Activated CD4-positive, alpha-beta T cell treated with anti-CD3 and anti-CD28 coated beads, Interleukin-2, amount 10 ng/mL, durations not matched to agents 7 days and 5 days (primary cell): ENCODE data around the gene TSSC4. TPM values are rescaled to one million over a fixed set of nuclear protein-coding genes. Genes with fewer than 3 reads are reported as not detected.

Source experiments
- CTCF ChIA-PET: fragments of 350-600 bp; sonication (Branson Sonifier 250); formaldehyde crosslinking; loops from one replicate; lab custom pipeline; 2021; ENCODE audit warnings: antibody characterized with exemption; lab: Charles Lee
- POLR2A ChIA-PET: fragments of 350-600 bp; sonication (Branson Sonifier 250); formaldehyde crosslinking; loops from one replicate; lab custom pipeline; 2021; ENCODE audit warnings: antibody characterized with exemption; lab: Charles Lee
- DNase-seq: peaks from one replicate; pipeline ENCODE4 v3.0.0-alpha.2; 2020
- H3K27ac Mint-ChIP-seq: one replicate; pipeline ENCODE4 v1.8.0; 2021; ENCODE audit warnings: mild to moderate bottlenecking, moderate library complexity, mixed read lengths
- H3K27me3 Mint-ChIP-seq: one replicate; pipeline ENCODE4 v1.8.0; 2021; ENCODE audit warnings: mixed read lengths
- H3K36me3 Mint-ChIP-seq: one replicate; pipeline ENCODE4 v1.8.0; 2021; ENCODE audit warnings: low read depth, mixed read lengths
- H3K4me1 Mint-ChIP-seq: one replicate; pipeline ENCODE4 v1.8.0; 2021; ENCODE audit warnings: mixed read lengths
- H3K4me3 Mint-ChIP-seq: one replicate; pipeline ENCODE4 v1.8.0; 2021; ENCODE audit warnings: mild to moderate bottlenecking, moderate library complexity, mixed read lengths
- H3K9me3 Mint-ChIP-seq: one replicate; pipeline ENCODE4 v1.8.0; 2021; ENCODE audit warnings: mixed read lengths
- total RNA-seq, 2 experiments: library from RNA; stranded (reverse); gene quantifications; one replicate each; pipeline ENCODE4 v1.2.3, GENCODE V29; 2021

Gene TSSC4
- total RNA-seq, 2 experiments from 2014 or later, result 31.1 to 47.5 TPM

GRCh38 chr11:2442589-2442988, 42.0 kb downstream of the TSSC4 start:
- POLR2A ChIA-PET, result no interaction called here
- Mint-ChIP-seq H3K27ac (no peak overlapping the region), H3K4me1 (peaks cover 29% of the 10 kb centered on the region), H3K27me3 (peaks cover 18% of the 10 kb centered on the region), H3K36me3 (peaks cover 5% of the 10 kb centered on the region), H3K9me3 (no peaks in the 10 kb centered on the region), H3K4me3 (no peak overlapping the region)
- DNase-seq, result no peak
- CTCF ChIA-PET, result no interaction called here

- ChIA-PET CTCF (interaction anchor here (1.0 to 2.1 kb wide), 2 partner anchors 89 to 449 kb away, joined by 3 to 5 read pairs; no protein-coding TSS in a partner anchor), POLR2A (no interaction called here)
- peaks cover 5% of the 10 kb centered on the region for H3K36me3 Mint-ChIP-seq
- peaks cover 36% of the 10 kb centered on the region for H3K4me1 Mint-ChIP-seq
- no peaks in the 10 kb centered on the region for H3K9me3 Mint-ChIP-seq
- peak overlapping the region; percentile 51 for H3K4me3 Mint-ChIP-seq
- H3K27ac Mint-ChIP-seq, result no peak overlapping the region
- no peak for DNase-seq
- peaks cover 17% of the 10 kb centered on the region for H3K27me3 Mint-ChIP-seq
These were observed 42.9 kb downstream of the TSSC4 start for GRCh38 chr11:2443406-2443805.

- peak within 1 kb of the TSS; percentile 91 for H3K4me3 Mint-ChIP-seq
These were observed 43.6 kb downstream of the TSSC4 start, which contains the start of gene TRPM5 for GRCh38 chr11:2443881-2444820. Gene TRPM5, minus strand, starts transcription at chr11:2444514. Its CDS starts 21,478 bp downstream, at chr11:2423036.

GRCh38 chr11:2444821-2445745, 44.5 kb downstream of the TSSC4 start, which contains the start of gene KCNQ1:
Gene KCNQ1, plus strand, starts transcription at chr11:2445008. Its CDS starts 91 bp downstream, at chr11:2445099.
- Mint-ChIP-seq H3K4me3 (peak within 1 kb of the TSS; percentile 91), H3K9me3 (no peaks in the 10 kb centered on the region), H3K4me1 (peaks cover 39% of the 10 kb centered on the region), H3K27ac (peak within 1 kb of the TSS; percentile 86), H3K27me3 (peaks cover 10% of the 10 kb centered on the region), H3K36me3 (peaks cover 5% of the 10 kb centered on the region)
- DNase-seq, result peak; percentile 26
- ChIA-PET CTCF (interaction anchor here (1.2 to 2.1 kb wide), 3 partner anchors 75 to 88 kb away, joined by 3 to 5 read pairs (median 4); no protein-coding TSS in a partner anchor), POLR2A (no interaction called here)

More at GRCh38 chr11:2443881-2444820, 43.6 kb downstream of the TSSC4 start, which contains the start of gene TRPM5:
- Mint-ChIP-seq H3K36me3 (peaks cover 5% of the 10 kb centered on the region), H3K27ac (peak within 1 kb of the TSS; percentile 86), H3K27me3 (peaks cover 13% of the 10 kb centered on the region), H3K9me3 (no peaks in the 10 kb centered on the region), H3K4me1 (peaks cover 39% of the 10 kb centered on the region)
- ChIA-PET POLR2A (no interaction called here), CTCF (interaction anchor here (1.0 to 2.1 kb wide), 3 partner anchors 87 to 448 kb away, joined by 3 to 5 read pairs (median 4); no protein-coding TSS in a partner anchor)
- peak; percentile 74 for DNase-seq

- CTCF ChIA-PET, result interaction anchor here (1.2 to 1.5 kb wide), 3 partner anchors 74 to 87 kb away, joined by 3 to 5 read pairs (median 4); no protein-coding TSS in a partner anchor
- Mint-ChIP-seq H3K36me3 (peaks cover 5% of the 10 kb centered on the region), H3K4me1 (peaks cover 39% of the 10 kb centered on the region), H3K27me3 (peaks cover 8% of the 10 kb centered on the region), H3K9me3 (no peaks in the 10 kb centered on the region), H3K27ac (peak overlapping the region; percentile 86), H3K4me3 (peak overlapping the region; percentile 91)
- POLR2A ChIA-PET, result no interaction called here
- no peak for DNase-seq
These were observed 45.4 kb downstream of the TSSC4 start for GRCh38 chr11:2445746-2446551.

- peaks cover 39% of the 10 kb centered on the region for H3K4me1 Mint-ChIP-seq
- peak; percentile 40 for DNase-seq
- H3K36me3 Mint-ChIP-seq, result peaks cover 5% of the 10 kb centered on the region
- peak overlapping the region; percentile 91 for H3K4me3 Mint-ChIP-seq
- POLR2A ChIA-PET, result no interaction called here
- CTCF ChIA-PET, result interaction anchor here (1.3 kb wide), 1 partner anchor 86 kb away, joined by 5 read pairs; no protein-coding TSS in a partner anchor
- H3K9me3 Mint-ChIP-seq, result no peaks in the 10 kb centered on the region
- peaks cover 8% of the 10 kb centered on the region for H3K27me3 Mint-ChIP-seq
- peak overlapping the region; percentile 88 for H3K27ac Mint-ChIP-seq
These were observed 46.2 kb downstream of the TSSC4 start for GRCh38 chr11:2446590-2447252.

GRCh38 chr11:2447253-2447950, 46.9 kb downstream of the TSSC4 start:
- peaks cover 39% of the 10 kb centered on the region for H3K4me1 Mint-ChIP-seq
- peak overlapping the region; percentile 91 for H3K4me3 Mint-ChIP-seq
- CTCF ChIA-PET, result interaction anchor here (1.1 to 1.3 kb wide), 2 partner anchors 63 to 85 kb away, joined by 3 to 5 read pairs; no protein-coding TSS in a partner anchor
- H3K27ac Mint-ChIP-seq, result peak overlapping the region; percentile 88
- POLR2A ChIA-PET, result no interaction called here
- H3K9me3 Mint-ChIP-seq, result no peaks in the 10 kb centered on the region
- DNase-seq, result no peak
- peaks cover 8% of the 10 kb centered on the region for H3K27me3 Mint-ChIP-seq
- peaks cover 5% of the 10 kb centered on the region for H3K36me3 Mint-ChIP-seq

- ChIA-PET CTCF (interaction anchor here (1.1 kb wide), 1 partner anchor 62 kb away, joined by 3 read pairs; no protein-coding TSS in a partner anchor), POLR2A (no interaction called here)
- H3K27me3 Mint-ChIP-seq, result peaks cover 4% of the 10 kb centered on the region
- peak overlapping the region; percentile 91 for H3K4me3 Mint-ChIP-seq
- peaks cover 5% of the 10 kb centered on the region for H3K36me3 Mint-ChIP-seq
- no peak for DNase-seq
- H3K4me1 Mint-ChIP-seq, result peaks cover 32% of the 10 kb centered on the region
- no peaks in the 10 kb centered on the region for H3K9me3 Mint-ChIP-seq
- H3K27ac Mint-ChIP-seq, result peak overlapping the region; percentile 88
These were observed 47.6 kb downstream of the TSSC4 start for GRCh38 chr11:2447951-2448650.

GRCh38 chr11:2448661-2449547, 48.4 kb downstream of the TSSC4 start:
- H3K4me3 Mint-ChIP-seq, result no peak overlapping the region
- no peaks in the 10 kb centered on the region for H3K27me3 Mint-ChIP-seq
- ChIA-PET CTCF (no interaction called here), POLR2A (no interaction called here)
- peaks cover 26% of the 10 kb centered on the region for H3K4me1 Mint-ChIP-seq
- no peaks in the 10 kb centered on the region for H3K9me3 Mint-ChIP-seq
- peaks cover 5% of the 10 kb centered on the region for H3K36me3 Mint-ChIP-seq
- peak overlapping the region; percentile 71 for H3K27ac Mint-ChIP-seq
- DNase-seq, result no peak
